ENCODE measurements around the gene ANGEL1.
A peak's percentile ranks its signal among the peaks of the same experiment; 100 is the strongest.

The ANGEL1 gene

GRCh38 chr14:76820700-76821099, 8.0 kb upstream of the ANGEL1 start:
- DNase-seq (ENCODE audit: low spot score): no peak

GRCh38 chr14:76814726-76815645, 2.3 kb upstream of the ANGEL1 start:
- DNase-seq (ENCODE audit: low spot score): no peak

GRCh38 chr14:76812093-76812421, 625 bp downstream of the ANGEL1 start:
- peak; percentile 51 for DNase-seq (ENCODE audit: low spot score)

DNA sequence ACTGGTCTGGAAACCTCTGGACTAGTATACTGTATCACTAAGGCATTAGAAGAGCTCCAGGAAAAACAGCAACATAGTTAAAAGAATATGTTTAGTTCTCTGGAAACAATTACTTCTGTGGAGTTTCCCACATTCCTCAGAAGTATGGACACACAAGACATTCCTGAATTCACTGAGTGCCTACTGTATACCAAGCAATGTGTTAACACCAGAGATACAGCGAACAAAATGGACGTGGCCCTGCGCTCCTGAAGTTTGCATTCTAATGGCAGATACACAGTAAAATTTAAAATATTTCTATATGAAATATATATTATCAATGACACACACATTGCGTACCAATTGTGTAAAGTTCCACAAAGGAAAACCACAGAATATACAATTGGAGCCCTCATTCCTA, 1.1 kb downstream of the ANGEL1 start:
- DNase-seq (ENCODE audit: low spot score): peak; percentile 15

DNA sequence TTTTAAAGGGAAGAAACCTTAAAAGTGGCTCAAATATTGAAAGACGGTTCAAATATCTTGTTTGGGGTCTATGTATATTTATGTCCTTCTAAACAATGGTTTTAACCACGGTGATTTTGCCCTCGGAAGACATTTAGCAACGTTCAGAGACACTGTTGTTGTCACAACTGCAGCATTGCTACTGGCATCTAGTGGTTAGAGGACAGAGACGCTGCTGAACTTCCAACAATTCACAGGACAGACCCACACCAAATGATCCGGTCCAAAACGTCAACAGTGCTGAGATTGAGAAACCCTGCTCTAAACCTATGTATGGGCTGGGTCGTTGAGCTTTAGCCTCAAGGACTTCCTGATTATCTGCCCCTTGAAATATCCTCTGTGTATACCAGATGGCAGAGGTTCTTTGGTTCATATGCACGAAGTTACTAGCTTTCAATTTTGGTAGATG, 1.7 kb downstream of the ANGEL1 start:
- DNase-seq (ENCODE audit: low spot score): peak; percentile 66

GRCh38 chr14:76810525-76810924, 2.2 kb downstream of the ANGEL1 start:
- DNase-seq (ENCODE audit: low spot score): no peak

GRCh38 chr14:76808990-76809389, 3.7 kb downstream of the ANGEL1 start:
- no peak for DNase-seq (ENCODE audit: low spot score)

DNA sequence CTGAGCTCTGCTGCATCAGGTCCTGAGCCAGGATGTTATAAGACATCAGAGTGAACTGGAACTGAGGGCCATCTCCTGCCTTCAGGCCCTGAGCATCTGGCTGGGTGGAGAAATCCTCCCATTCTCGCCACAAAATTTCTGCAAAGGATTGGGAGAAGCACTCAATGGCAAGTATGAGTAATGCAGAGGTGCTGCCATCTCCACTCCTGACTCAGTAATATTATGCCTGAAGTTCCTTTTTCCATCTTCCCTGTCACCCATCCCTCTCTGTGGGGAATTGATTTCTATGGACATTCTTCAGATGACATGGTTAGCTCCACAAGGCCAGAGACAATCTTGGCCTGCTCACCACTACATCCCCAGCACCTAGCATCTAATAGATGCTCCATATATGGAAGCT, 4.7 kb downstream of the ANGEL1 start:
- DNase-seq (ENCODE audit: low spot score): no peak

DNA sequence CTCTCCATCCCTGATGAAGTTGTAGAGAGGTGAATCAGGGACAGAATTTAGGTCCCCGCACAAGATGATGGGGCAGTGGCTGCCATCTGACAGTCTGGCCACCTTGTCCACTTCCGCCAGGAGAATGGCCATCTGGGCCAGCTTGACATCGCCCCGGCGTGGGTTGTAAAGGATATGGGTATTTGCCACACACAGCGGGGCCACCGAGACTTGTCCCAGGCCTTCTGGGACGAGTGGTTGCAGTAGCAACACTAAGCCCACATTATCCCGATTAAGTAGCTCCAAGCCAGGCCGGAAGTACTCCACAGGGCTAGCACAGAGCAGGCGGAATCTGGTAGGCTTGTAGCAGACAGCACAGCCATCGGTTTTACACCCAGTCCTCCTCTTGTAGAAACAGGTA, 6.2 kb downstream of the ANGEL1 start:
- no peak for DNase-seq (ENCODE audit: low spot score)

DNA sequence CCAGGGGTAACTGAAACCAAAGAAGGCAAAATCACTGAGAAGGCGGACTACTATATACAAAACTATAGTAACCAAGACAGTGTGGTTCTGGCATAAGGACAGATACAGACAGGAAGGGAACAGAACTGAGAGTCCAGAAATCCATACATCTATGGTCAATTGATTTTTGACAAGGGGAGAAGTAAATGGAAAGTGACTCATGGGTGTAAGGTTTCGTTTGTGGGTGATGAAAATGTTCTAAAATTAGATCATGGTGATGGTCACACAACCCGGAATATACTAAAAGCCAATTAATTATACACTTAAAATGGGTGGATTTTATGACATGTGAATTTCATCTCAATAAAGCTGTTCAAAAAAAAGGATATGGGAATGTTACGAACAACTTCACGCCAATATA, 18.7 kb downstream of the ANGEL1 start:
- DNase-seq (ENCODE audit: low spot score): no peak

GRCh38 chr14:76793324-76793723, 19.4 kb downstream of the ANGEL1 start:
- no peak for DNase-seq (ENCODE audit: low spot score)

GRCh38 chr14:76792422-76792821, 20.3 kb downstream of the ANGEL1 start:
- no peak for DNase-seq (ENCODE audit: low spot score)

GRCh38 chr14:76786601-76787000, 26.1 kb downstream of the ANGEL1 start:
- DNase-seq (ENCODE audit: low spot score): no peak

- DNase-seq (ENCODE audit: low spot score): peak; percentile 72
Measured at GRCh38 chr14:76784881-76785280, 27.8 kb downstream of the ANGEL1 start.

- no peak for DNase-seq (ENCODE audit: low spot score)
Measured at GRCh38 chr14:76784266-76784874, 28.3 kb downstream of the ANGEL1 start.

- no peak for DNase-seq (ENCODE audit: low spot score)
Measured at GRCh38 chr14:76782885-76783566, 29.7 kb downstream of the ANGEL1 start.

GRCh38 chr14:76782115-76782884, 30.4 kb downstream of the ANGEL1 start:
- no peak for DNase-seq (ENCODE audit: low spot score)

- no peak for DNase-seq (ENCODE audit: low spot score)
Measured at GRCh38 chr14:76781648-76782051, 31.0 kb downstream of the ANGEL1 start.

DNA sequence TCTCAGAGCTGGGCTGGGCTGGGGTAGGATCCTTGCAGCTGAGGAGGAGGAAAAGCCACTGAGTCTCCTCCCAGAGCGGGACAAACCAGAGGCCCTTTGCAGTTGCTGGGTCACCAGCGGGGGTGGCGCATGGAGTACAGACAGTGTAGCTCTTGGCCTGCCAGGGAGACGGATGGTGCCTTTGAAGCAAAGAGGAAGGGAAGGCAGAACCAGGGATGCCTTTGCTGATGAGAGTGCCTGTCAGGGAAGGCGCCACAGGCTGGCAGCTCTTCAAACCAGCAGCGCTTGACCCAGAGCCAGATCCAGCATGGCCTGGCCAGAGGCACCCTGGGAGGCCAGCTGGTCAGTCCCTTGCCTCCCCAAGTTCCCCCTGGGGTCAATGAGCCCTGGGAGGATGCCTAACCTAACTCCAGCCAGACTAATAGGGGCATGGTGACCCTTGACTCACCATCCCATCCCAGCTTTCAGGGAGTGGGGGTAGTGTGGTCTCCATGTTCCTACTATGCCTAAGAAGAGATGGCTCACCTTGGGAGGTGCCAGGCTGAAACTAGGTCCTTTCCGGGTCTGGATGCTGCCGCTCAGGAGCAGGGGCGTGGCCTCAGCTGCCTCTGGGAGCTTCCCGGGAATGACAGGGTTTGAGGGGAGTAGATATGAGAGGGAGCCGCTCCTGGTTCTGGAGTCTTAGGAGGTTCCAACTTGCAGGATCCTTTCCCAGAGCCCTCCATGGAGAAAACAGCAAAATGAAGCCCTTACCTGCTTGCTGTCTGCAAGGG, 31.6 kb downstream of the ANGEL1 start:
- no peak for DNase-seq (ENCODE audit: low spot score)

- DNase-seq (ENCODE audit: low spot score): no peak
Measured at GRCh38 chr14:76780360-76780759, 32.3 kb downstream of the ANGEL1 start.

GRCh38 chr14:76780058-76780345, 32.7 kb downstream of the ANGEL1 start:
- no peak for DNase-seq (ENCODE audit: low spot score)
